HL-60 (cell line): ENCODE data around the gene RTTN.

Experiments used
- DNase-seq, 2 experiments: peaks; one replicate each; pipeline ENCODE4 v3.0.0-alpha.2; 2010 to 2020; ENCODE audit warnings: low read depth in 1 of 2, low spot score in 1 of 2
- H3K27ac ChIP-seq: fragments of 250-450 bp; sonication (Bioruptor Pico); replicated peaks from 2 replicates; pipeline ENCODE4 v1.5.1; 2020; ENCODE audit warnings: mild to moderate bottlenecking, moderate library complexity
- H3K27me3 ChIP-seq: fragments of 250-450 bp; sonication (Bioruptor Pico); 2 replicates; pipeline ENCODE4 v1.5.1; 2021; ENCODE audit warnings: mild to moderate bottlenecking, moderate library complexity; ENCODE audit not compliant: insufficient read depth, poor library complexity, severe bottlenecking
- H3K4me3 ChIP-seq: replicated peaks from 2 replicates; pipeline ENCODE4 v1.5.1; 2011; ENCODE audit warnings: mild to moderate bottlenecking, control low read depth, low read length; ENCODE audit not compliant: insufficient read depth
- GABPA ChIP-seq: IDR thresholded peaks from 2 replicates; pipeline ENCODE4 v1.6.1; 2012; ENCODE audit warnings: low read depth
- POLR2AphosphoS5 ChIP-seq: IDR thresholded peaks from 2 replicates; pipeline ENCODE4 v1.6.1; 2012; ENCODE audit warnings: low read depth
- SPI1 ChIP-seq: IDR thresholded peaks from 2 replicates; pipeline ENCODE4 v1.6.1; 2012; ENCODE audit warnings: low read depth, mild to moderate bottlenecking, borderline replicate concordance
- TF ChIP-seq, protein P1 (sequence below): IDR thresholded peaks from 2 replicates; pipeline ENCODE4 v1.6.1; 2012; ENCODE audit warnings: low read depth; ENCODE audit not compliant: insufficient replicate concordance
- TF ChIP-seq, protein P2 (sequence below): IDR thresholded peaks from one replicate; pipeline ENCODE4 v1.5.1; 2011; ENCODE audit warnings: low read length, control low read depth, inconsistent platforms; ENCODE audit not compliant: insufficient read depth

The RTTN gene

DNA sequence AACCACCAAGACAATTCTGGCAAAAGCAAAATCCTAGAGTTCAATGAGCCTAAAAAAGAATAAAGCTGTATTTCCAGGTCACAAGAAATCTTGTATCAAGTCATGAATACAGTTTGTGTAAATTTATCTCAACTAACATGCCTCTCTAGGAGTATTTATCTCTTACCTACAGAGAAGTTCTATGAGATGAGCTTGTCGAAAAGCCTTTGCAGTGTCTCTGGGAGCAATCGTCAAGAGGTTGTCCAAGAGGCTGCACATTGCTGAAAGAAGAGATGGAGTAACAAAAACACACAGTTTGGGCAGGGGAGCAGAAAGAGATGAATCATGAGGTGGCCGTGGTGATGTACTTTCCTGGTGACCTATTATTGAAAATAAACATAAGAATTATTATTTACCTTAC, 145.8 kb downstream of the RTTN start:
- no peak for DNase-seq
- TF ChIP-seq POLR2AphosphoS5 (no peak), GABPA (no peak), SPI1 (no peak)
- TF ChIP-seq, protein P1, sequence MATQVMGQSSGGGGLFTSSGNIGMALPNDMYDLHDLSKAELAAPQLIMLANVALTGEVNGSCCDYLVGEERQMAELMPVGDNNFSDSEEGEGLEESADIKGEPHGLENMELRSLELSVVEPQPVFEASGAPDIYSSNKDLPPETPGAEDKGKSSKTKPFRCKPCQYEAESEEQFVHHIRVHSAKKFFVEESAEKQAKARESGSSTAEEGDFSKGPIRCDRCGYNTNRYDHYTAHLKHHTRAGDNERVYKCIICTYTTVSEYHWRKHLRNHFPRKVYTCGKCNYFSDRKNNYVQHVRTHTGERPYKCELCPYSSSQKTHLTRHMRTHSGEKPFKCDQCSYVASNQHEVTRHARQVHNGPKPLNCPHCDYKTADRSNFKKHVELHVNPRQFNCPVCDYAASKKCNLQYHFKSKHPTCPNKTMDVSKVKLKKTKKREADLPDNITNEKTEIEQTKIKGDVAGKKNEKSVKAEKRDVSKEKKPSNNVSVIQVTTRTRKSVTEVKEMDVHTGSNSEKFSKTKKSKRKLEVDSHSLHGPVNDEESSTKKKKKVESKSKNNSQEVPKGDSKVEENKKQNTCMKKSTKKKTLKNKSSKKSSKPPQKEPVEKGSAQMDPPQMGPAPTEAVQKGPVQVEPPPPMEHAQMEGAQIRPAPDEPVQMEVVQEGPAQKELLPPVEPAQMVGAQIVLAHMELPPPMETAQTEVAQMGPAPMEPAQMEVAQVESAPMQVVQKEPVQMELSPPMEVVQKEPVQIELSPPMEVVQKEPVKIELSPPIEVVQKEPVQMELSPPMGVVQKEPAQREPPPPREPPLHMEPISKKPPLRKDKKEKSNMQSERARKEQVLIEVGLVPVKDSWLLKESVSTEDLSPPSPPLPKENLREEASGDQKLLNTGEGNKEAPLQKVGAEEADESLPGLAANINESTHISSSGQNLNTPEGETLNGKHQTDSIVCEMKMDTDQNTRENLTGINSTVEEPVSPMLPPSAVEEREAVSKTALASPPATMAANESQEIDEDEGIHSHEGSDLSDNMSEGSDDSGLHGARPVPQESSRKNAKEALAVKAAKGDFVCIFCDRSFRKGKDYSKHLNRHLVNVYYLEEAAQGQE: no peak
- TF ChIP-seq, protein P2, sequence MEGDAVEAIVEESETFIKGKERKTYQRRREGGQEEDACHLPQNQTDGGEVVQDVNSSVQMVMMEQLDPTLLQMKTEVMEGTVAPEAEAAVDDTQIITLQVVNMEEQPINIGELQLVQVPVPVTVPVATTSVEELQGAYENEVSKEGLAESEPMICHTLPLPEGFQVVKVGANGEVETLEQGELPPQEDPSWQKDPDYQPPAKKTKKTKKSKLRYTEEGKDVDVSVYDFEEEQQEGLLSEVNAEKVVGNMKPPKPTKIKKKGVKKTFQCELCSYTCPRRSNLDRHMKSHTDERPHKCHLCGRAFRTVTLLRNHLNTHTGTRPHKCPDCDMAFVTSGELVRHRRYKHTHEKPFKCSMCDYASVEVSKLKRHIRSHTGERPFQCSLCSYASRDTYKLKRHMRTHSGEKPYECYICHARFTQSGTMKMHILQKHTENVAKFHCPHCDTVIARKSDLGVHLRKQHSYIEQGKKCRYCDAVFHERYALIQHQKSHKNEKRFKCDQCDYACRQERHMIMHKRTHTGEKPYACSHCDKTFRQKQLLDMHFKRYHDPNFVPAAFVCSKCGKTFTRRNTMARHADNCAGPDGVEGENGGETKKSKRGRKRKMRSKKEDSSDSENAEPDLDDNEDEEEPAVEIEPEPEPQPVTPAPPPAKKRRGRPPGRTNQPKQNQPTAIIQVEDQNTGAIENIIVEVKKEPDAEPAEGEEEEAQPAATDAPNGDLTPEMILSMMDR: no peak
- no peak overlapping the region for H3K27ac ChIP-seq

DNA sequence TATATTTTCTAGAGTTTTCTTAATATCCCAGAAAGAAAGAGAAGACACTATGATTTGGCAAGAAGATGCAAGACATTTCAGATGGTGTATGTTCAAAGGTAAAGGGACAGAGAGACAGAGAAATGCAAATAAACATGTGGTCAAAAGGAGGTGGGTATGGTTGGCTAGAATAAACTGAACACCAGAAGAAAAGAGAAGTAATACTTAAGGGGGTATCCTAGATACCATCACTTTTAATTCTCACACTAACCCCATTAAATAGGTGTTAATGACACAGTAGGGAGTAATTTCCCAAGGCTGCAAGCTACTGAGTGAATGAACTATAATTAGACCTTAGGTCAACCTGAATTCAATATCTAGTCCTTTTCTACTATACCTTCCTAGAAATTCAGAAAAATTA, 146.6 kb downstream of the RTTN start:
- H3K4me3 ChIP-seq: no peak overlapping the region
- TF ChIP-seq POLR2AphosphoS5 (no peak), GABPA (no peak), SPI1 (no peak)
- TF ChIP-seq, protein P1: no peak
- TF ChIP-seq, protein P2: no peak
- no peaks in the 10 kb centered on the region for H3K27me3 ChIP-seq
- no peak overlapping the region for H3K27ac ChIP-seq
- DNase-seq: no peak

More for the DNA sequence above, 145.8 kb downstream of the RTTN start:
- no peaks in the 10 kb centered on the region for H3K27me3 ChIP-seq
- H3K4me3 ChIP-seq: no peak overlapping the region

DNA sequence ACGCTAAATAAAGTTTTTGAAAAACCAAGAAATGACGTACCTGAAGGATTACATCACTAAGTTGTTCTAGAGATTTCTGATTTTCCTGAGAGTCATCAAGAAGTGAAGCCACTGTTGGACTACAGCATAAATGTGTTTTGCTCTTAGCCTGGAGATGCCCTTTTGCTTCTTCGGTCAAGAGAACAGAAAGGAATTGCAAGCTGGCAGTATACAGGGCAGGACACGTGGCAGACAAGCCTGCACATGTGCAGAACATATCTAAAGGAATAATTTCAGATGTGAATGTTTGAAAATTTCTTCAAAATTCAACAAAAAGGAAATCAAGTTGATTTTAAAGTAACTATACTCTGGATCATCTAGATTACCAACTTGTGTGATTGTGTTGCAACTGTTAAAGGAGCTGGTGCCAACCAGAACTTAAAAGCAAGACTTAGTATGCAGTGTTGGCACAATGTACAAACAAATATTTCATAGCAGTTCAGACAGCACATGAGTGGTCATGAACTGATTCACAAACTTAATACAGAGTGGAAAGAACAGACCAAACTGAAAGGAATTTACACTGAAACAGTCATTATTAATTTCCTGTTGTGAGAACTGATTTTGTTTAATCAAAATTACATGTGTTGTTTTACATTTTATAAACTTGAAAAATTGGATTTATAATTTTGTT, 157.4 kb downstream of the RTTN start:
- H3K27ac ChIP-seq: no peak overlapping the region
- no peaks in the 10 kb centered on the region for H3K27me3 ChIP-seq
- TF ChIP-seq POLR2AphosphoS5 (no peak), SPI1 (no peak), GABPA (no peak)
- TF ChIP-seq, protein P2: no peak
- TF ChIP-seq, protein P1: no peak
- no peak for DNase-seq
- H3K4me3 ChIP-seq: no peak overlapping the region
